HL-60/S4 treated with retinoic acid at 250 ng/mL for 4 days and 3 days (cell line): Measurements from ENCODE around the gene PGM2L1.
"Not testable (repeated sequence)": the region's sequence is repeated elsewhere in the genome, so short reads cannot be mapped to it uniquely, and the experiment has no call there.

Source experiments
- in situ Hi-C: fragments of 300-500 bp; cut with MboI; formaldehyde crosslinking; loops from 2 replicates; pipeline ENCODE4 v1.7.0; 2022; ENCODE audit warnings: low sequenced_read_pairs

PGM2L1 gene

GRCh38 chr11:74398244-74399159 lies at the start of gene PGM2L1:
Gene PGM2L1, minus strand, starts transcription at chr11:74398433. Its CDS starts 272 bp downstream, at chr11:74398161.
- in situ Hi-C loops, result no loop called here

- in situ Hi-C loops, result loop anchor here (25.0 kb wide), 1 partner anchor 485 kb away; the partner anchor contains the start of gene DNAJB13
Measured at GRCh38 chr11:74447720-74448119, 49.5 kb upstream of the PGM2L1 start.

- in situ Hi-C loops, result loop anchor here (25.0 kb wide), 1 partner anchor 484 kb away; the partner anchor contains the start of gene DNAJB13
Measured at GRCh38 chr11:74446532-74446938, 48.3 kb upstream of the PGM2L1 start.

DNA sequence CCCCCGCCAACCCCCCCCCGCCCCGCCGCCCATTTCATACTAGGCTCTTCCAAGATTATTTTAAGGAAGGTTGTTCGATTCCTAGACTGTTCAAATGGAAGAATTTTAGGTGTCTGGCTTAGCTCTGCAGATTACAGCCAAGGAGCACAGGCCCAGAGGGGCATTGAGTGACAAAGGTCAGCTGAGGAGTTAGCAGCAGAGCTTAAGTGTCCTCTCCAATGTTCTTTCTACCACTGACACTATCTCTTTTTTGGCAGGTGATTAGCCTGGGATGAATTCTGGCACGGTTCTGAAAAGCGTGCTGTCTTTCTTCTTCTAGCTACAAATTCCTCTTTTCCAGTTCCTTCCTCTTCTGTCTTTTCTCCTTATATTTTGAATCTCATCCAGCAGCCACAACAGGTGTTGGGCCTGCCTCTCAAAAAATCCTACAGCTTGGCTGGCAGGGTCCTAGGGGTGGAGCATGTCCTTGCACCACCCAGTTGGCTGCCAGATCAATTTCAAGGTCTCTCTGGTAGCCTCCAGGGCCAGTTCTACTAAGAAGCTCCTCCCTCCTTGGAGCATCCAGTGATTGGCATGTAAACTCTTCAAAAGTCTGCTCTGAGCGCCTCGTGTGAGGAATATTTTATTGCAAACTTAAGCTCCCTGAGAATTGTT lies 46.1 kb upstream of the PGM2L1 start:
- in situ Hi-C loops, result loop anchor here (25.0 kb wide), 1 partner anchor 482 kb away; the partner anchor contains the start of gene DNAJB13

GRCh38 chr11:74443071-74443864 lies 45.0 kb upstream of the PGM2L1 start:
- in situ Hi-C loops, result loop anchor here (25.0 kb wide), 1 partner anchor 481 kb away; the partner anchor contains the start of gene DNAJB13

DNA sequence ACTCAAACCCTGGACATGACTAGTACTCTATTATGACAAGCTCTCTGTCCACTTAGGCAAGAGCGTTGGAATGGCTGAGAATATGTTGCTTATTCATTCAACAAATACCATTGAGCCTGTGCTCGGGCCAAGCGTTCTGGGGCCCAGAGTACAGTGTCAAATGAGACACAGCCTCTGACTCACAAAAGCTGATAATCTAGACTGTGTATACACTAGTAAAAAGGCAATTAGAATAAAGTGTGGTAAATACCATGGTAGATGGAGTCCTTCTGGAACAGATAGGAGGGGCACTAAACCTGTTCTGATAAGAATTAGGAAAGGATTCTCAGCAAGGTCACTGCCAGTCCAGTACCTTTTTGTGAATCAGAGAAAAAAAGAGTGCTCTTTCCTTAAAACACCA lies 44.4 kb upstream of the PGM2L1 start:
- in situ Hi-C loops, result loop anchor here (25.0 kb wide), 1 partner anchor 480 kb away; the partner anchor contains the start of gene DNAJB13

GRCh38 chr11:74438681-74439080 lies 40.4 kb upstream of the PGM2L1 start:
- in situ Hi-C loops, result loop anchor here (25.0 kb wide), 1 partner anchor 476 kb away; the partner anchor contains the start of gene DNAJB13

- in situ Hi-C loops, result loop anchor here (25.0 kb wide), 1 partner anchor 475 kb away; the partner anchor contains the start of gene DNAJB13
Measured at GRCh38 chr11:74437441-74438042, 39.3 kb upstream of the PGM2L1 start.

GRCh38 chr11:74434528-74434927 lies 36.3 kb upstream of the PGM2L1 start:
- in situ Hi-C loops, result loop anchor here (25.0 kb wide), 1 partner anchor 472 kb away; the partner anchor contains the start of gene DNAJB13

GRCh38 chr11:74429205-74429604 lies 31.0 kb upstream of the PGM2L1 start:
- in situ Hi-C loops, result loop anchor here (25.0 kb wide), 1 partner anchor 467 kb away; the partner anchor contains the start of gene DNAJB13

GRCh38 chr11:74427384-74427886 lies 29.2 kb upstream of the PGM2L1 start:
- in situ Hi-C loops, result loop anchor here (25.0 kb wide), 1 partner anchor 465 kb away; the partner anchor contains the start of gene DNAJB13

- in situ Hi-C loops, result loop anchor here (25.0 kb wide), 1 partner anchor 463 kb away; the partner anchor contains the start of gene DNAJB13
Measured at GRCh38 chr11:74425100-74425499, 26.9 kb upstream of the PGM2L1 start.

DNA sequence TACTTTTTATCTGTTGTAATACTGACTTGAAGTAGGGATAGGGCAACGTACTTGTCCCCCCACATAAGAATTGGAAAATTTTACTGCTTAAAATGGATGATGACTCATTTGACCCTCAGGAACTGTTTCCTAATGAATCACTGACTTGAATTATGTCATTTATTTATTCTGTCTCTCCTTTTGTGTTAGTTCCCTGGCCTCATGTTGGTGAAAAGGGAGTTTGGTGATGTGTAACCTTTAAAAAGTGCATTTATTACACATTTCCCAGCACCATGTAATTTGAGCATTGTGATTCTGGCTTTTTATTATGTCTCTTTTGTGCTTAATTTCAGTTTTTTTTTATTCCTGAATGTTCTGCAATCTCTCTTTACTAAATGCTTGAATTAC lies 20.3 kb upstream of the PGM2L1 start:
- in situ Hi-C loops, result no loop called here

DNA sequence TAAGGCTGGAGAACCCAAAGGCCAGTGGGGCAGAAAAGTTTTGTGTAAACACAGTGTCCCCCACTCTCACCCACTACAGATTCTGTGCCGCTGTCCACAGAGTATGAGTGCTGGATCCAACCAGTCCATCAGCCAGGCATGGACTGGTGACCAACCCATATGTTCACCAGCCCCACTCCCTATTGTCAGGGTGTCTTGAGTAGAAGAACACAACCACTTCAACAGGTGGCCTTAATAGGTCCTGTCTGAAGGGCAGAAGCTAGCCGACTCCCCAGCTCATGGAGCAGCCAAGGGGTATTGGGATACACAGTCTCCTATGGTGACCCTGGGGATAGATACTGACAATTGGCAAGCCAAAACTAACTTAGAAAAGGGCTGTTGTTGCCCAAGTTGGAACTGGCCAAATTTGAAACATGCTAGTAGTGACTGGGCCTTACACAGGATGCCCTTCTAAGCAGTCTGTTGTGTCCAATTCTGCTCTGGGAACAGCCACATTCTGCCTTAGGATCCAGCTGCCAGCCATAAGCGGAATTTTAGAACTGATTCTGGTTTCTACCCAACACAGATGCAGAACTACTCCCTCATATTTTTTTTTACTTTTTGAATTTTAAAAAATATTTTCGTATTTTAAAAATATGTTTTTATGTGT lies 19.8 kb upstream of the PGM2L1 start:
- in situ Hi-C loops, result no loop called here

DNA sequence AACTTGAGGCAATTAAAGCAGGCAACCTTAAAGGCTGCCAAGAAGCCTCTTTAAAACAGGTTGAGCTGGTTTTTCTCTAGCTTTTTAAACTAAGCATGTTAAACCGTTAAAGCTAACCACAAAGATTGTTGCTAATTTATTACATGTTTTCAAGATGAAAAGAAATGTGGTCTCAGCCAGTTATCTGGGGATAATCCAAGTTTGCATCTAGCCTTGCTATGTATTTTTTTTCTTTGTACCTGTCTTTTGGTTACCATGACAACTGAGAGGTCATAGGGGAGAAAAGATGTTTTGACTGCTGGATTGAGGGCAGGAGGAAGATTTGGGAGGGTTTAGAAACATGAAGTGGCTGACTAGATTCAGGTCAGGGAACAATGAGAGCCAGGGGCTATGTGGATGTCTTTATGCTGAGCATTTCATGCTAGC lies 19.2 kb upstream of the PGM2L1 start:
- in situ Hi-C loops, result no loop called here

- in situ Hi-C loops, result not testable (repeated sequence)
Measured at GRCh38 chr11:74416974-74417373, 18.7 kb upstream of the PGM2L1 start.

DNA sequence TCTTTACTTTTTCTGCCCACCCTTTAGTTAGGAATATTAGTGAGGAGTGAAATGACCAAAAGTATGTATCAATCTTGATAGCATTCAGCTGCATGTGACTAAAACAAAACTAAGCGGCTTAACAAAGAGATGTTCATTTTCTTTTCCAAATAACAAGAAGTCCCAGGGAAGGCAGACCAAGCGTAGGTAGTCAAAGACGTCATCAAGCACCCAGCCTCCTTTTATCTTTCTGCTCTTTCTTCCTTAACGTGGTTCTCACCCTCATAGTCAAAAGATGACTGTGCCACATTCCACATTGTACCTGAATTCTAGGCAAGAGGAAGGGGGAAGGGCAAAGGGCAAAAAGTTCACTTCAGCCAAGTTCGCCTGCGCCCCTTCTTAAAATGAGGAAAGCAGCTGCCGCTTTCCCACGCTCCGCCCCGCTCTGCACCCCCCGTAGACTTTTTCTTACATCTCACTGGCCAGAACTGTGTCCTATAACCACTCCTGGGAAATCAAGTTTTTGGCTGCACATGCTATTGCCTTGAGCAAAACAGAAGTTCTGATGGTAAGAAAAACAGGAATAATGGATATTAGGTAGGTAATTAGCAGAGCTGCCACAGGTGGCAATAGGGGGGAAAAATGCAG lies 14.6 kb upstream of the PGM2L1 start:
- in situ Hi-C loops, result no loop called here

- in situ Hi-C loops, result no loop called here
Measured at GRCh38 chr11:74412321-74412720, 14.1 kb upstream of the PGM2L1 start.

- in situ Hi-C loops, result no loop called here
Measured at GRCh38 chr11:74409633-74410032, 11.4 kb upstream of the PGM2L1 start.
